MM.1S (cell line): ENCODE data around the gene ELFN1.

Experiments
- DNase-seq: peaks from one replicate; pipeline ENCODE4 v3.0.0-alpha.2; 2015
- H2AFZ ChIP-seq: fragments of 300-600 bp; sonication (generic); 2 replicates; pipeline ENCODE4 v1.6.0; 2016; ENCODE audit warnings: antibody characterized with exemption, low read length
- H3F3A ChIP-seq: fragments of 300-600 bp; sonication (generic); 2 replicates; pipeline ENCODE4 v1.6.1; 2016; ENCODE audit warnings: mild to moderate bottlenecking, antibody characterized with exemption, low read length, moderate library complexity, mixed read lengths; ENCODE audit not compliant: insufficient read depth
- H3K27ac ChIP-seq: fragments of 300-600 bp; sonication (generic); 2 replicates; pipeline ENCODE4 v1.5.1; 2016; ENCODE audit warnings: mild to moderate bottlenecking, low read length
- H3K27me3 ChIP-seq: fragments of 300-600 bp; sonication (generic); replicated peaks from 2 replicates; pipeline ENCODE4 v1.6.0; 2016; ENCODE audit warnings: low read length; ENCODE audit not compliant: insufficient read depth
- H3K36me3 ChIP-seq: fragments of 300-600 bp; sonication (generic); replicated peaks from 2 replicates; pipeline ENCODE4 v1.6.1; 2016; ENCODE audit warnings: mild to moderate bottlenecking, low read length, mixed read lengths; ENCODE audit not compliant: insufficient read depth
- H3K4me1 ChIP-seq: fragments of 300-600 bp; sonication (generic); 2 replicates; pipeline ENCODE4 v1.6.1; 2016; ENCODE audit warnings: low read length, mixed read lengths
- H3K4me2 ChIP-seq: fragments of 300-600 bp; sonication (generic); 2 replicates; pipeline ENCODE4 v1.6.0; 2016; ENCODE audit warnings: low read depth, low read length
- H3K4me3 ChIP-seq: fragments of 300-600 bp; sonication (generic); 2 replicates; pipeline ENCODE4 v1.5.1; 2016; ENCODE audit warnings: low read length, mixed read lengths
- H3K79me2 ChIP-seq: fragments of 300-600 bp; sonication (generic); 2 replicates; pipeline ENCODE4 v1.6.1; 2016; ENCODE audit warnings: mixed run types, low read length, mixed read lengths
- H3K9ac ChIP-seq: fragments of 300-600 bp; sonication (generic); 2 replicates; pipeline ENCODE4 v1.6.1; 2016; ENCODE audit warnings: low read length, mixed read lengths
- H3K9me2 ChIP-seq: fragments of 300-600 bp; sonication (generic); replicated peaks from 2 replicates; pipeline ENCODE4 v1.6.1; 2016; ENCODE audit warnings: mild to moderate bottlenecking, low read length, mixed read lengths; ENCODE audit not compliant: insufficient read depth
- H3K9me3 ChIP-seq: fragments of 300-600 bp; sonication (generic); replicated peaks from 2 replicates; pipeline ENCODE4 v1.6.1; 2016; ENCODE audit warnings: mild to moderate bottlenecking, low read length, mixed read lengths; ENCODE audit not compliant: insufficient read depth
- H4K20me1 ChIP-seq: fragments of 300-600 bp; sonication (generic); 2 replicates; pipeline ENCODE4 v1.6.1; 2016; ENCODE audit warnings: mild to moderate bottlenecking, low read length, moderate library complexity, mixed read lengths; ENCODE audit not compliant: insufficient read depth
- CTCF ChIP-seq: fragments of 300-600 bp; sonication (generic); IDR thresholded peaks from 2 replicates; pipeline ENCODE4 v1.5.1; 2016; ENCODE audit warnings: antibody characterized with exemption, low read length, mixed read lengths
- EZH2 ChIP-seq: fragments of 300-600 bp; sonication (generic); optimal IDR thresholded peaks from 2 replicates; pipeline ENCODE3; 2017; ENCODE audit warnings: low read depth, mild to moderate bottlenecking, antibody characterized with exemption, low read length, mixed read lengths
- EZH2phosphoT487 ChIP-seq: fragments of 300-600 bp; sonication (generic); IDR thresholded peaks from 2 replicates; pipeline ENCODE4 v1.6.1; 2018; ENCODE audit warnings: antibody characterized with exemption, low read length

The ELFN1 gene

GRCh38 chr7:1775389-1775788 is 105.3 kb downstream of the ELFN1 start:
- Histone ChIP-seq H4K20me1 (no peaks in the 10 kb centered on the region), H3F3A (no peaks in the 10 kb centered on the region), H3K36me3 (no peaks in the 10 kb centered on the region), H3K9me2 (no peaks in the 10 kb centered on the region), H3K4me3 (no peak overlapping the region), H3K27me3 (peaks cover 66% of the 10 kb centered on the region), H3K4me2 (no peak overlapping the region), H2AFZ (no peak overlapping the region), H3K4me1 (no peaks in the 10 kb centered on the region), H3K9ac (no peak overlapping the region), H3K27ac (no peak overlapping the region), H3K79me2 (no peaks in the 10 kb centered on the region), H3K9me3 (no peaks in the 10 kb centered on the region)
- DNase-seq: no peak
- TF ChIP-seq CTCF (no peak), EZH2 (no peak), EZH2phosphoT487 (no peak)

GRCh38 chr7:1777122-1777521 is 107.0 kb downstream of the ELFN1 start:
- no peak for TF ChIP-seq CTCF
- no peak for TF ChIP-seq EZH2
- no peak for TF ChIP-seq EZH2phosphoT487
- Histone ChIP-seq H3F3A (no peaks in the 10 kb centered on the region), H4K20me1 (no peaks in the 10 kb centered on the region), H3K4me3 (no peak overlapping the region), H3K79me2 (no peaks in the 10 kb centered on the region), H3K27ac (no peak overlapping the region), H3K9ac (no peak overlapping the region), H3K36me3 (no peaks in the 10 kb centered on the region), H2AFZ (no peak overlapping the region), H3K4me1 (no peaks in the 10 kb centered on the region), H3K9me3 (no peaks in the 10 kb centered on the region), H3K27me3 (peaks cover 62% of the 10 kb centered on the region), H3K4me2 (no peak overlapping the region), H3K9me2 (no peaks in the 10 kb centered on the region)
- no peak for DNase-seq

GRCh38 chr7:1779445-1779844 is 109.4 kb downstream of the ELFN1 start:
- no peak for DNase-seq
- no peaks in the 10 kb centered on the region for H4K20me1 ChIP-seq
- no peak overlapping the region for H3K4me2 ChIP-seq
- no peaks in the 10 kb centered on the region for H3K9me2 ChIP-seq
- H3K36me3 ChIP-seq: no peaks in the 10 kb centered on the region
- no peaks in the 10 kb centered on the region for H3K79me2 ChIP-seq
- no peaks in the 10 kb centered on the region for H3K9me3 ChIP-seq
- H3K27me3 ChIP-seq: peaks cover 58% of the 10 kb centered on the region
- no peak overlapping the region for H3K27ac ChIP-seq
- no peak for TF ChIP-seq EZH2
- no peak for TF ChIP-seq EZH2phosphoT487
- no peak for TF ChIP-seq CTCF
- no peaks in the 10 kb centered on the region for H3K4me1 ChIP-seq
- no peak overlapping the region for H3K4me3 ChIP-seq
- no peak overlapping the region for H3K9ac ChIP-seq
- no peak overlapping the region for H2AFZ ChIP-seq
- H3F3A ChIP-seq: no peaks in the 10 kb centered on the region
